Type B pancreatic cell (in vitro differentiated cells): Measurements from ENCODE around the gene SUSD1. TPM values are rescaled to one million over a fixed set of nuclear protein-coding genes. Genes with fewer than 3 reads are reported as not detected.

Experiments
- DNase-seq: peaks from one replicate; pipeline ENCODE4 v3.0.0; 2021; ENCODE audit warnings: mixed read lengths; ENCODE audit not compliant: unreplicated experiment; ENCODE audit errors: extremely low spot score
- H3K27ac Mint-ChIP-seq: 2 replicates; pipeline ENCODE4 v1.8.0; 2021; ENCODE audit warnings: mild to moderate bottlenecking, mixed read lengths
- H3K27me3 Mint-ChIP-seq: 2 replicates; pipeline ENCODE4 v1.8.0; 2021; ENCODE audit warnings: mixed read lengths
- H3K36me3 Mint-ChIP-seq: 2 replicates; pipeline ENCODE4 v1.8.0; 2021; ENCODE audit warnings: mixed read lengths
- H3K4me1 Mint-ChIP-seq: one replicate; pipeline ENCODE4 v1.8.0; 2021; ENCODE audit warnings: mixed read lengths; ENCODE audit not compliant: unreplicated experiment
- H3K4me3 Mint-ChIP-seq: 2 replicates; pipeline ENCODE4 v1.8.0; 2021; ENCODE audit warnings: mild to moderate bottlenecking, mixed read lengths
- H3K9me3 Mint-ChIP-seq: 2 replicates; pipeline ENCODE4 v1.8.0; 2021; ENCODE audit warnings: mixed read lengths
- total RNA-seq: library from RNA; stranded (reverse); gene quantifications from 2 replicates; pipeline ENCODE4 v1.2.1, GENCODE V29; 2021; ENCODE audit warnings: low replicate concordance
- TF ChIP-seq, protein P1 (sequence below): fragments of 200-600 bp; sonication (generic); conservative IDR thresholded peaks from 2 replicates; pipeline ENCODE4 v1.5.0; 2021; ENCODE audit warnings: antibody characterized with exemption, mild to moderate bottlenecking

Gene SUSD1
- total RNA-seq, 1 donor from 2014 or later: 16.3 TPM

- H3K4me3 Mint-ChIP-seq: no peak overlapping the region
- H3K4me1 Mint-ChIP-seq: no peaks in the 10 kb centered on the region
- H3K27ac Mint-ChIP-seq: no peak overlapping the region
- TF ChIP-seq, protein P1, sequence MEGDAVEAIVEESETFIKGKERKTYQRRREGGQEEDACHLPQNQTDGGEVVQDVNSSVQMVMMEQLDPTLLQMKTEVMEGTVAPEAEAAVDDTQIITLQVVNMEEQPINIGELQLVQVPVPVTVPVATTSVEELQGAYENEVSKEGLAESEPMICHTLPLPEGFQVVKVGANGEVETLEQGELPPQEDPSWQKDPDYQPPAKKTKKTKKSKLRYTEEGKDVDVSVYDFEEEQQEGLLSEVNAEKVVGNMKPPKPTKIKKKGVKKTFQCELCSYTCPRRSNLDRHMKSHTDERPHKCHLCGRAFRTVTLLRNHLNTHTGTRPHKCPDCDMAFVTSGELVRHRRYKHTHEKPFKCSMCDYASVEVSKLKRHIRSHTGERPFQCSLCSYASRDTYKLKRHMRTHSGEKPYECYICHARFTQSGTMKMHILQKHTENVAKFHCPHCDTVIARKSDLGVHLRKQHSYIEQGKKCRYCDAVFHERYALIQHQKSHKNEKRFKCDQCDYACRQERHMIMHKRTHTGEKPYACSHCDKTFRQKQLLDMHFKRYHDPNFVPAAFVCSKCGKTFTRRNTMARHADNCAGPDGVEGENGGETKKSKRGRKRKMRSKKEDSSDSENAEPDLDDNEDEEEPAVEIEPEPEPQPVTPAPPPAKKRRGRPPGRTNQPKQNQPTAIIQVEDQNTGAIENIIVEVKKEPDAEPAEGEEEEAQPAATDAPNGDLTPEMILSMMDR: no peak
- DNase-seq: no peak
- H3K27me3 Mint-ChIP-seq: no peaks in the 10 kb centered on the region
- no peaks in the 10 kb centered on the region for H3K9me3 Mint-ChIP-seq
- no peaks in the 10 kb centered on the region for H3K36me3 Mint-ChIP-seq
These were observed 175.8 kb downstream of the SUSD1 start for GRCh38 chr9:111999319-111999718.

- no peak overlapping the region for H3K27ac Mint-ChIP-seq
- TF ChIP-seq, protein P1: no peak
- H3K36me3 Mint-ChIP-seq: no peaks in the 10 kb centered on the region
- H3K9me3 Mint-ChIP-seq: no peaks in the 10 kb centered on the region
- no peaks in the 10 kb centered on the region for H3K4me1 Mint-ChIP-seq
- no peaks in the 10 kb centered on the region for H3K27me3 Mint-ChIP-seq
- H3K4me3 Mint-ChIP-seq: no peak overlapping the region
- DNase-seq: no peak
These were observed 177.3 kb downstream of the SUSD1 start for GRCh38 chr9:111997831-111998230.

DNA sequence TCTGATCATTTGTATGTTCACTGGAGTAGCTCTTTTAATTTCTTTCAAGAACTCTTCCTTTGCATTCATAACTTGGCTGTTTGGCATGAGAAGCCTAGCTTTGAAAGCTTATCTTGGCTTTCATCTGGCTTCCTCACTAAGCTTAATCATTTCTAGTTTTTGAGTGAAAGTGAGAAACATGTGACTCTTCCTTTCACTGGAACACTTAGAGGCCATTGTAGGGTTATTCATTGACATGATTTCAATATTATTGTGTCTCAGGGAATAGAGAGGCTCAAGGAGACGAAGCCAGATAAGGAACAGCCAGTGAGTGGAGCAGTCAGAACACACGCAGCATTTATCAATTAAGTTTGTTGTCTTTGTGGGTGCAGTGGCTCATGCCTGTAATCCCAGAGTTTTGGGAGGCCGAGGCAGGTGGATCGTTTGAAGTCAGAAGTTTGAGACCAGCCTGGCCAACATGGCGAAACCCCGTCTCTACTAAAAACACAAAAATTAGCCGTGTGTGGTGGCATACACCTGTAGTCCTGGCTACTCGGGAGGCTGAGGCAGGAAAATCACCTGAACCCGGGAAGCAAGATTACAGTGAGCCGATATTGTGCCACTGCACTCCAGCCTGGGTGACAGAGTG is 180.2 kb downstream of the SUSD1 start:
- Mint-ChIP-seq H3K27ac (no peak overlapping the region), H3K4me1 (no peaks in the 10 kb centered on the region), H3K36me3 (no peaks in the 10 kb centered on the region), H3K9me3 (no peaks in the 10 kb centered on the region), H3K4me3 (no peak overlapping the region), H3K27me3 (no peaks in the 10 kb centered on the region)
- no peak for DNase-seq
- TF ChIP-seq, protein P1: no peak

DNA sequence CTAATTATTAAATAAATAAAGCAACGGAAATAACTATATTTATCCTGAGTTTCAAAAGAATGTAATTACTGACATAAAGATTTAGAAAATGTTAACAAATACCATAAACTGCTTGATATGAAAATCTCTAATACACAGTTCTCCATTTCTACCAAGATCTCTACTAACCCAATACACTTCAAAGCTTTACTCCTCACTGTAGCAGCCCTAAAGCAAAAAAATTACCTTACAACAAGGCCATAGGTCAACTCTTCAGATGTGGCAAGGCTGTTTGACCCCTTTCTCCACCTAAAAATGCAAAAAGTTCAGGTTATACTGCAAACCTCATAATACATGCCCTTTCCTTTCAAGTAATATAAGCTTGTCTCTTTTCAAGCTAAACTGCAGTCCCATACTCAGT is 181.8 kb downstream of the SUSD1 start:
- no peaks in the 10 kb centered on the region for H3K27me3 Mint-ChIP-seq
- TF ChIP-seq, protein P1: no peak
- H3K9me3 Mint-ChIP-seq: no peaks in the 10 kb centered on the region
- H3K27ac Mint-ChIP-seq: no peak overlapping the region
- H3K4me1 Mint-ChIP-seq: no peaks in the 10 kb centered on the region
- H3K36me3 Mint-ChIP-seq: no peaks in the 10 kb centered on the region
- no peak for DNase-seq
- no peak overlapping the region for H3K4me3 Mint-ChIP-seq

- DNase-seq: no peak
- H3K9me3 Mint-ChIP-seq: no peaks in the 10 kb centered on the region
- no peak overlapping the region for H3K4me3 Mint-ChIP-seq
- no peak overlapping the region for H3K27ac Mint-ChIP-seq
- H3K36me3 Mint-ChIP-seq: no peaks in the 10 kb centered on the region
- TF ChIP-seq, protein P1: no peak
- no peaks in the 10 kb centered on the region for H3K27me3 Mint-ChIP-seq
- H3K4me1 Mint-ChIP-seq: no peaks in the 10 kb centered on the region
These were observed 182.6 kb downstream of the SUSD1 start for GRCh38 chr9:111992523-111992922.

GRCh38 chr9:111991179-111991578 is 183.9 kb downstream of the SUSD1 start:
- Mint-ChIP-seq H3K27me3 (no peaks in the 10 kb centered on the region), H3K36me3 (no peaks in the 10 kb centered on the region), H3K9me3 (no peaks in the 10 kb centered on the region), H3K4me1 (no peaks in the 10 kb centered on the region), H3K27ac (no peak overlapping the region), H3K4me3 (no peak overlapping the region)
- TF ChIP-seq, protein P1: no peak
- DNase-seq: no peak
